ENCODE measurements around the gene PHLPP1.
"Not testable (repeated sequence)": the region's sequence is repeated elsewhere in the genome, so short reads cannot be mapped to it uniquely, and the experiment has no call there.

DNA sequence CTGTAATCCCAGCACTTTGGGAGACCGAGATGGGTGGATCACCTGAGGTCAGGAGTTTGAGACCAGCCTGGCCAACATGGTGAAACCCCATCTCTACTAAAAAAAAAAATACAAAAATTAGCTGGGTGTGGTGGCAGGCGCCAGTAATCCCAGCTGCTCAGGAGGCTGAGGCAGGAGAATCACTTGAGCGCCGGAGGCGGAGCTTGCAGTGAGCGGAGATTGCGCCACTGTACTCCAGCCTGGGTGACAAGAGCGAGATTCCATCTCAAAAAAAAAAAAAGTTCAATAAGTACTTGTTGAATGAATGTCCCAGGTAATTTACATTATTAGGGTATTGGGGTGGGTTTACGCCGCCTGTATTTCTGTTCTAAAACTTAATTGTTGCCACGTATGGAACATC, 5.4 kb upstream of the PHLPP1 start:
- TF ChIP-seq, protein P1, sequence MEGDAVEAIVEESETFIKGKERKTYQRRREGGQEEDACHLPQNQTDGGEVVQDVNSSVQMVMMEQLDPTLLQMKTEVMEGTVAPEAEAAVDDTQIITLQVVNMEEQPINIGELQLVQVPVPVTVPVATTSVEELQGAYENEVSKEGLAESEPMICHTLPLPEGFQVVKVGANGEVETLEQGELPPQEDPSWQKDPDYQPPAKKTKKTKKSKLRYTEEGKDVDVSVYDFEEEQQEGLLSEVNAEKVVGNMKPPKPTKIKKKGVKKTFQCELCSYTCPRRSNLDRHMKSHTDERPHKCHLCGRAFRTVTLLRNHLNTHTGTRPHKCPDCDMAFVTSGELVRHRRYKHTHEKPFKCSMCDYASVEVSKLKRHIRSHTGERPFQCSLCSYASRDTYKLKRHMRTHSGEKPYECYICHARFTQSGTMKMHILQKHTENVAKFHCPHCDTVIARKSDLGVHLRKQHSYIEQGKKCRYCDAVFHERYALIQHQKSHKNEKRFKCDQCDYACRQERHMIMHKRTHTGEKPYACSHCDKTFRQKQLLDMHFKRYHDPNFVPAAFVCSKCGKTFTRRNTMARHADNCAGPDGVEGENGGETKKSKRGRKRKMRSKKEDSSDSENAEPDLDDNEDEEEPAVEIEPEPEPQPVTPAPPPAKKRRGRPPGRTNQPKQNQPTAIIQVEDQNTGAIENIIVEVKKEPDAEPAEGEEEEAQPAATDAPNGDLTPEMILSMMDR (IDR thresholded peaks at IDR 0.05) = not testable (repeated sequence)
- TF ChIP-seq ZFX (IDR thresholded peaks at IDR 0.05; ENCODE audit: borderline replicate concordance) = not testable (repeated sequence)

Measured in 22Rv1 (cell line).